GM19193 (cell line): ENCODE results near the gene TMEM186.

ENCODE experiments used
- POLR2A ChIP-seq: IDR thresholded peaks from 4 replicates; pipeline ENCODE4 v1.6.1; 2011; ENCODE audit not compliant: insufficient read depth, insufficient read length; ENCODE audit errors: extremely low read depth

The TMEM186 gene

GRCh38 chr16:8756755-8757154, 40.7 kb downstream of the TMEM186 start:
- TF ChIP-seq POLR2A = no peak

- no peak for TF ChIP-seq POLR2A
Observed at GRCh38 chr16:8753416-8754054, 43.9 kb downstream of the TMEM186 start.

- TF ChIP-seq POLR2A = no peak
Observed at GRCh38 chr16:8752706-8753105, 44.7 kb downstream of the TMEM186 start.

DNA sequence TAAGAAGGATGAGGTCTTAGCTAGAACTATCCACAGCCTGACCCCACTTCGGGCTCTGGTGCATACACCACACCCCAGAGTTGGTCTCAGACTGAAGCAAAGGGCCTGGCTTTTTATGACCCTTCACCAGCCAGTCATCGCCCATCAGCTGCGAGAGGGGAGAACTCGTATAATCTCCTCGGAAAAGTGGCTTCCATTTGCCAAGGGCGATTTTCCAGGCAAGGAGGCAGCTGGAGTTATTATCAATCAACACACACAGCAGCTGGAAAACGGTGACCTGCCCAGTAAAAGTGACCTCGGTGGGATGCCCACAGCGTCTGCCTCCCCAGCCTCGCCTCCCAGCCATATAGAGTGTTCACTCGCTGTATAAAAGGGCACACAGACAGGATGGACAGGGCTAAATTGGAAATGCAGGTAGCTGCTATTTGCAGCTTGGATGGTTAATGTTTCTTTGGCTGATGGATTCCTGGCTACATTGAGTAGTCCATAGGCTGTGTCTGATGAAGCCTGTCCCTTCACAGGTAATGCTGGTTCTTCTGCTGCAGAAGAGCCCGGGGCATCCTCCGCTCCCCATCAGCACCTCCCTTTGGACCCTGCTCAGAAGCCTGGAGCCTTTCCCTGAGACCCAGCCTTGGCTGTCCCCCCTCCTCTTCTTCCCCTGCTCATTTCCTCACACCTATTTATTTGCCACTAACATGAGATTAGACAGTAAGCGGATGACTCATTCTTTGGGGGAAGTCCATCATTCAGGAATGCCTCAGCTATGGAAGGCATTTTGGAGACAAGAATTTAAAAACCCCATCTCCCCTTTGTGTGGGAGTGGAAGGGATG, 45.7 kb downstream of the TMEM186 start:
- no peak for TF ChIP-seq POLR2A
